ENCODE measurements around the gene HCRT.
"Not testable (repeated sequence)": the region's sequence is repeated elsewhere in the genome, so short reads cannot be mapped to it uniquely, and the experiment has no call there.

HCRT gene

DNA sequence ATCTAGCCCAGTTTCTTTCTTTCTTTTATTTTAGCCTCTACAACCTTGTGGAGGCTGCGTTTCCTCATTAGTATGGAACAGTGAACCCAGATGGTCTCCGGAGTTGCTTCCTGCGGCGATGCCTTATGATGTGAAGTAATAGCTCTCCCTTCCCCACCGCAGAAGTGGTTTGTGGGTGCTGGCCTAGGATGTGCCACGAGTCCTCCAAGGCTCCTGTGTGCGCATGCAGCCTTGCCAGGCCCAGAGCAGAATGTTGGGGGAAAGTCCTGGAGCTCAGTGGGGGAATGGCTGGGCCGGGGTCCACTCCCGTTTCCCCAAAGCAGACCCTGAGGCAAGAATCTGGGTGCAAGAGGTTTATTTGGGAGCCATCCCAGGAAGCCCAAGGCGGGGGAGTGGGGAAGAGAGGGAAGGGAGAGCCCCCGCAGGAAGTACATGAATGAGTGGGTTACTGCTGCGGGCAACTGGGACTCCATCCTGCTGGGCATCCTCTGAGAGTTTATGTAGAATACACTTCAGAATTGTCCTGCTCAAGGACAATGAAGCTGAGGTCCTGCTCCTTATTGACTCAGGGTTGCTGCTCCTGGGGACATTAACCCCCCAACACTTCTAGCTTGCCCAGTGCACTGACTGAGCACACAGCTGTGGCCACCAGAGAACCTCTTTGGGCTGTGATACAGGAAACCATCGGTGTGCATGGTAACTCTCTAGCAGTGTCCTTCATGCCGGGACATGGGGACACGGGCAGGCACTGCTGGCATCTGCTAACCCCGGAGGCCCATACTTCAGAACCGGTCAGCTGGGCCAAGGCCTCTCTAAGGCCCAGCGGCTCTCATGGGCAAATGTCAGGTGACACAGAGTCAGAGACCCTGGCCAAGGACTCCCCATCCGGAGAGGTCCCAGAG lies 3.7 kb upstream of the HCRT start:
- Mint-ChIP-seq H3K9me3 (no peaks in the 10 kb centered on the region), H3K27me3 (no peaks in the 10 kb centered on the region), H3K27ac (peak overlapping the region in 1 of 2 donors; percentile 13), H3K4me1 (peaks cover 41% of the 10 kb centered on the region), H3K4me3 (no peak overlapping the region)
- no peak for DNase-seq
- ATAC-seq, result no peak

DNA sequence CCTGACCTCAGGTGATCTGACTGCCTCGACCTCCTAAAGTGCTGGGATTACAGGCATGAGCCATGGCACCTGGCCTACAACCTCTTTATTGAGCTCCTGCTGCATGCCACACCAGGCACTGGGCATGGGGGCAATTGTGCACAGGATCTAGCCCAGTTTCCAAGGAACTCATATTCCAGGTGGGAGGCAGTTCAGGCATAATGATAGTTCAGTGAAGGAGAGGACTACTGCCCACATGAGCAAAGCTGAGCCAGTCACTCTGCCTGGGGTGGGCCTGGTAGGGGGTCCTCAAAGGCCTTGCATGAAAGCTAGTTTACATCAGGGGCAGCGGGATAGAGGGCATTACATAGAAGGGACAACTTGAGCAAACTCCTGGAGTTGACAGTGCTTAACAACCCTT lies 2.6 kb upstream of the HCRT start:
- H3K4me3 Mint-ChIP-seq, result no peak overlapping the region
- ATAC-seq (no peak), DNase-seq (no peak)
- H3K27ac Mint-ChIP-seq, result peak overlapping the region in 1 of 2 donors; percentile 79
- peaks cover 5% of the 10 kb centered on the region for H3K27me3 Mint-ChIP-seq
- peaks cover 41% of the 10 kb centered on the region for H3K4me1 Mint-ChIP-seq
- H3K9me3 Mint-ChIP-seq, result no peaks in the 10 kb centered on the region

- Mint-ChIP-seq H3K4me1 (peaks cover 46% of the 10 kb centered on the region), H3K27me3 (peaks cover 20% of the 10 kb centered on the region)
- DNase-seq, ATAC-seq, H3K27ac Mint-ChIP-seq, H3K9me3 Mint-ChIP-seq, H3K4me3 Mint-ChIP-seq: not testable (repeated sequence)
Observed at GRCh38 chr17:42186191-42186590, 939 bp upstream of the HCRT start.

DNA sequence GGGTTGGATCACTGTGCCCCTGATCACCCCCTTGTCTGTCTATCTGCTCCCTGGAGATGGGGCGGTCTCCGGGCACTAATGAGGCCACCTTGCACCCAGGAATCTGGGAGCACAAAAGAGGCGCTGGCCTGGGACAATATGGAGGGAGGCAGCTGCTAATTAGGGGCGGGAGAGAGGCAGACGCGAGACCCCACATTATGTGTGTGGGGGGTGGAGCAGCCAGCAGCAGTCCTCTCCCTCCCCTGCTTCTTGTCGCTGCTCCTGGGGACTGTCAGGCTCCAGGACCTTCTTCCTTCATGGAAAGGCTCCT lies 324 bp upstream of the HCRT start:
- Mint-ChIP-seq H3K27me3 (peaks cover 26% of the 10 kb centered on the region), H3K9me3 (no peaks in the 10 kb centered on the region), H3K4me1 (peaks cover 52% of the 10 kb centered on the region), H3K27ac (no peak overlapping the region), H3K4me3 (no peak overlapping the region)
- DNase-seq (no peak), ATAC-seq (no peak)

DNA sequence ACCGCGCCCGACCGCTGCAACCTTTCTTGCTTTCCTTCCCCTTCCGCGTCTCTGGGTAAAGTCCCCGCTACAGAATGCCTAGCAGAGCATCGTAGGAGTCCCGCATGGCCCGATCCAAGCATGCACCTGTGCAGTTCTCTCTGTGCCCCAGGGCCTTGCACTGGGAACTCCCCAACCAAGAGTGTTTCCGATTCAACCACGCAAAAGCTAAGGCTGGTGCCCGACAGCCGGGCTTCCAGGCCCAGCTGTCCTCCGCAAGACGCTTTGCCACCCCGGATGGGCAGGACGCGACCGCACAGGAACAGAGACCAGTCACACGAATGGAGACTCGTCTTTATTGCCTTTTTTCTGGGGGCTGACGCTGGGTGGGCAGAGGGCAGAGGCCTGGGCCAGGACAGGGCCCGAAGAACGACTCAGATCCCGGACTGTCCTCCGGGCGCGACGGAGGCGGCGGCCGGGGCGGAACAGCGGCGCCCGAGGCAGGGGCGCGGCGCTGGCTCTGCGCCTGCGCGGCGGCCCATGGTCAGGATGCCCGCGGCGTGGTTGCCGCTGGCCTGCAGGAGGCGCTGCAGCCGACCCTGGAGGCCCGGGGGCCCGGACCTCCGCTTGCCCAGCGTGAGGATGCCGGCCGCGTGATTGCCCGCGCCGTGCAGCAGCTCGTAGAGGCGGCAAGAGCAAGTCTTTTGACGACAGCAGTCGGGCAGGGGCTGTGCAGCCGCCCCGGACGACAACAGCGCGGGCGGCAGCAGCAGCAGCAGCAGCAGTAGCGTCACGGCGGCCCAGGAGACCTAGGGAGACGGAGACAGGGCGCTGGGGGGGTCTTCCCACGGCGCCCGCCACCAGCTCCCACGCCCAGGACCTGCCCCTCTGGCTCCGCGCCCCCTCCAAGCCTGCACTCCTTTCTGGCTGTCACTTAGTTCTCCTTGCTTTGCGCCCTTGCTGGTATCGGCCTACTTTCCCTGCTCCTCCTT lies 1.2 kb downstream of the HCRT start:
- DNase-seq, result peak; percentile 86 to 89
- Mint-ChIP-seq H3K27me3 (peaks cover 41% of the 10 kb centered on the region), H3K4me3 (peak overlapping the region; percentile 87 to 93), H3K27ac (peak overlapping the region; percentile 85 to 89), H3K9me3 (no peaks in the 10 kb centered on the region), H3K4me1 (peaks cover 67% of the 10 kb centered on the region)
- ATAC-seq, result peak; percentile 79

DNA sequence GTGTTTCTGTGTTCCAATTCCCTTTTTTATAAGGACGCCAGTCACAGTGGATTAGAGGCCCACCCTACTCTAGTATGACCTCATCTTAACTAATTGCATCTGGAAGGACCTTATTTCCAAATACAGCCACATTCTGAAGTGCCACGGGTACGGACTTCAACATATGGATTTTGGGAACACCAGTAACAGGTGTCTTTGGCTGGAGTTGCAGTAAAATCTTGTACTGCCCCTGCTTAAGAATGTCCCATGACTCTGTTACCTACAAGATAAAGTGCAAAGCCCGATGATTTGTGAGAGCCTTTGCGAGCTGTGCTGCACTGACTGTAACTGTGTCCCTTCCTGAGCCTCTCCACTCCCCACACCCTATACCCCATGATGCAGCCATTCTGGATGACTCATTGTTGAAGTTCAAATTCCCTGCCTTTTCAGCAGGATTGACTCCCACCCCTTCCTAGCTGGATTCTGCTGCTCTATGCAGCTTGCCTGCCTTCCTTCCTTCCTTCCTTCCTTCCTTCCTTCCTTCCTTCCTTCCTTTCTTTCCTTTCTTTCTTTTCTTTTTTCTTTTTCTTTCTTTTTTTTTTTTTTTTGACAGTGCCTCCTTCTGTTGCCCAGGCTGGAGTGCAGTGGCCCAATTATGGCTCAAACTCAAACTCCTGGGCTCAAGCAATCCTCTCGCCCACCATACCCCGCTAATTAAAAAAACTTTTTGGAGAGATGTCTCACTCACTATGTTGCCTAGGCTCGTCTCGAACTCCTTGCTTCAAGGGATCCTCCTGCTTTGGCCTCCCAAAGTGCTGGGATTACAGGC lies 2.1 kb downstream of the HCRT start:
- Mint-ChIP-seq H3K27me3 (peaks cover 49% of the 10 kb centered on the region), H3K4me3 (peak overlapping the region; percentile 87 to 93), H3K9me3 (no peaks in the 10 kb centered on the region), H3K27ac (peak overlapping the region; percentile 85 to 89), H3K4me1 (peaks cover 71% of the 10 kb centered on the region)
- no peak for ATAC-seq
- no peak for DNase-seq

DNA sequence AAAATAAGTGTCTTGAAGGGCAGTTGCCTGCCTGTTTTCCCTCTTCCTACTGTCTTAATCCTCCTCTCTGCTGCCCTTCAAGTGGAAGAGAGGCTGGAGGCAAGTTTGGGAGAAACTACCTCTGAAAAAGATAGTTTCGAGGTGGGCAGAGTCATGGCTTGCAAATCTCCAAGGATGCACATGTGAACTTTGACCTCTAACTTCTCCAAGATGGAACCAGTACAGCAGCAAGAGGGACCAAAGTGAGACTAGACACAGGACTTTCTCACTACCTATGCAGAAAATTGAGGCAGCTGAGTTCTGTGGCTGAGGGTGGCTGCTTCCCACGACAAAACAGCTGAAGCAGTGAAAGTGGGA lies 3.4 kb downstream of the HCRT start:
- no peak overlapping the region for H3K27ac Mint-ChIP-seq
- H3K27me3 Mint-ChIP-seq, result peaks cover 49% of the 10 kb centered on the region
- H3K4me1 Mint-ChIP-seq, result peaks cover 71% of the 10 kb centered on the region
- no peaks in the 10 kb centered on the region for H3K9me3 Mint-ChIP-seq
- DNase-seq, result no peak
- ATAC-seq, result no peak
- peak overlapping the region; percentile 75 to 80 for H3K4me3 Mint-ChIP-seq

DNA sequence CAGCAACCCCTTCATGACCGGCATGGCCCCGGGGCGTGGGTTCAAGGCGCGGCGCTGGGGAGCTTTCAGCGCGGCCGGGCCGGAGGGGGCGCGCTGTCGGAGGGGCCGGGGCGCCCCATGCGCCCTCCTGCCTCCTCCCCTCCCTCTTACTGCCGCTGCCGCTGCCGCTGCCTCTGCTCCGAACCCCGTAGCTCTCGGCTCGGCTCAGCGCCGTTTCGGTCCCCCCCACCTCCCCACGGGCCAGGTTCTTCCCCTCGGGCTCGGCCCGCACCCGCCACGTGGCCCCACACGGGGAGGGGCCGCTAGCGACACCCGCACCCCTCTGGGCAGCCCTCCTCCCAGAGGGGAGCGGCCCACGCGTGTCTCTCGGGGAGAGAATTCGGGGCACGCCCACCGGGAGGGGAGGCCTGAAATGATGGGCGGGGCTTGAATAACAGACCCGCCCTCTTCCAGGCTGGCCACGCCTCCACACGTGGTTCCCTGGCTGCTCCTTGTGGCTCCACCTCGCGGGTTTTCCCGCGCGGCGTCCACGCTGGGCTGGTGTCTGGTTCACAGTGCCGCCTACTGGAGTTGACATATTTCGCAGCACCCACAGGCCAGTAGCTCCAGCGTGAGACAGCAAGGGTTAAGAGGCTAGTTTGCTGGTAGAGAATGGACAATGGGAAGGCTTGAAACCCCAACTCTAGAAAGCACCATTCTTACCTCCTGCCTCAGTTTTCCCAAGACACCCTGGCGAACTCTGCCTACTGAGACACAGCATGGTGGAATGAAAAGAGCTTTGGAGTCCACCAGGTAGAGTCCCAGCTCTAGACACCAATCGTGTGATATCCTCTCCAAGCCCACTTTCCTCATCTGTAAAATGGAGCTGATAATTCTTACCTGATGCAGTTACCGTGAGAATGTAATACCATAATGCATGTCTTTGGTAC lies 4.1 kb downstream of the HCRT start, which contains the start of gene KCNH4:
TSS of gene KCNH4 (minus strand) at position 221 of the 929 bp plus-strand sequence. CDS start at position 24, 197 bp downstream.
- H3K27ac Mint-ChIP-seq, result peak within 1 kb of the TSS in 1 of 2 donors; percentile 74
- no peaks in the 10 kb centered on the region for H3K9me3 Mint-ChIP-seq
- DNase-seq, result peak; percentile 80 to 89
- ATAC-seq, result peak; percentile 56
- H3K4me3 Mint-ChIP-seq, result peak within 1 kb of the TSS; percentile 75 to 80
- peaks cover 49% of the 10 kb centered on the region for H3K27me3 Mint-ChIP-seq
- H3K4me1 Mint-ChIP-seq, result peaks cover 71% of the 10 kb centered on the region

DNA sequence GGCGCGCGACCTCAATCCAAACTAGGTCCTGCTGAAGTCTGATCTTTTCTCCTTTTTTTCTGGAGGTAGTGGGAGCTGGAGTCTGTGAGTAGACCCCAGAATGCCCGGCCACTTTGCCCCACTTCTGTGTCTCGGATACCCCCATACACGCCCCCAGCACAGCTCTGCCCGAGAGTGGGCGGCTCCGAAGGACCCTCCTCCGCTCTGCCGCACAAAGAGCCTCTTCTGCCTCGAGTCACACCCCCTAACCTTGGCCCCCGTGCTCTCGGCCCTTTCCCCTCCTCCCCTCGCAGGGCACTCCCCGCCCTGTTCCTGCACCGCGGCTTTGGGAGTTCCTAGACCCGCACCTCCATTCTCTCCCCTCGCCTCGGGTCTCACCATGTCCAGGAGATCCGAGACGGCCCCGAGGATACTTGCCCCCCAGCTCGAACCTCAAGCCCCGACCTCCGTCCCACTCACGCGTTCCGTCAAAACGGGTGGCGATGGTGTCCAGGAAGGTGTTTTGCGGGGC lies 4.8 kb downstream of the HCRT start:
- H3K27me3 Mint-ChIP-seq, result peaks cover 49% of the 10 kb centered on the region
- peaks cover 71% of the 10 kb centered on the region for H3K4me1 Mint-ChIP-seq
- DNase-seq, result no peak
- H3K9me3 Mint-ChIP-seq, result no peaks in the 10 kb centered on the region
- H3K27ac Mint-ChIP-seq, result peak overlapping the region in 1 of 2 donors; percentile 74
- peak overlapping the region; percentile 38 to 80 for H3K4me3 Mint-ChIP-seq
- ATAC-seq, result no peak

GRCh38 chr17:42179911-42180410 lies 5.3 kb downstream of the HCRT start:
- ATAC-seq (no peak), DNase-seq (peak; percentile 28 to 30)
- H3K27me3 Mint-ChIP-seq, result peaks cover 49% of the 10 kb centered on the region
- H3K9me3 Mint-ChIP-seq, result no peaks in the 10 kb centered on the region
- peaks cover 66% of the 10 kb centered on the region for H3K4me1 Mint-ChIP-seq
- peak overlapping the region; percentile 38 to 80 for H3K4me3 Mint-ChIP-seq
- no peak overlapping the region for H3K27ac Mint-ChIP-seq

DNA sequence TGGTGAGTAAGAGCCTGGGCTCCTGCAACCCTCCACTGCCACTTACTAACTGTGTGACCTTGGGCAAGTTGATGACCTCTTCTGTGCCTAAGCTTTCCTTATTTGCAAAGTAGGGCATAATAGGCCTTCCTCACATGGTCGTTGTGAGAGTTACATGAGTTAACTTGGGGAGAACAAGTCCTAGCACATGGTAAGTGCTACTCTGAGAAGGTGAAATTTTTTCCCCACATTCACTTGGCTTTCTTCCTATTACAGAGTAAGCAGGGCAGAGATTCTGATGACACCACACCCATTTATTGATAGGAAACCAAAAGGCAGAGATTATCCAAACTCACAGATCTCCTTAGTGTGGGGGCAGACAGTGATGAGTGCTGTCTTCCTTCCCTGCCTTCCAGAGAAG lies 5.9 kb downstream of the HCRT start:
- DNase-seq, result no peak
- no peak for ATAC-seq
- Mint-ChIP-seq H3K4me1 (peaks cover 62% of the 10 kb centered on the region), H3K27me3 (peaks cover 49% of the 10 kb centered on the region), H3K9me3 (no peaks in the 10 kb centered on the region), H3K4me3 (no peak overlapping the region), H3K27ac (no peak overlapping the region)

DNA sequence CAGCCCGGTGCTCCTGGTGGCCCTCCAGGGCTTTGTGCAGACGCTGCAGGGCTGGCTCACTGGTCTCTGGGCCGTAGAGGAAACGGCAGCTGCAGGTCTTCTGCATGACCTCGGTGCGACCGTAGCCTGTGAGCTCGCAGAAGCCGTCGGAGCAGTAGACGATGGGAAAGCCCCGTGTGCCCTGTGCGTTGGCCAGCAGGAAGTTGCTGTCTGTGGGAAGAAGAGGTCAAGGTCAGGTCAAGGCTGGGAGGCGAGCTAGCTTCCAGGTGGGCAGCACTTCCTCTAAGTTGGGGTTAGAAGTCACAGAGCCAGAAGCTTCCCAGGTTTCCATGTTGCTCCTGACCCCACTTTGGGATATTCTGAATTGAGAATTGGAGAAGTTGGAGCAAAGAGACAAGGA lies 6.4 kb downstream of the HCRT start:
- DNase-seq, result no peak
- H3K4me3 Mint-ChIP-seq, result peak overlapping the region in 1 of 2 donors; percentile 18
- no peaks in the 10 kb centered on the region for H3K9me3 Mint-ChIP-seq
- H3K27me3 Mint-ChIP-seq, result peaks cover 49% of the 10 kb centered on the region
- no peak overlapping the region for H3K27ac Mint-ChIP-seq
- H3K4me1 Mint-ChIP-seq, result peaks cover 60% of the 10 kb centered on the region
- no peak for ATAC-seq

DNA sequence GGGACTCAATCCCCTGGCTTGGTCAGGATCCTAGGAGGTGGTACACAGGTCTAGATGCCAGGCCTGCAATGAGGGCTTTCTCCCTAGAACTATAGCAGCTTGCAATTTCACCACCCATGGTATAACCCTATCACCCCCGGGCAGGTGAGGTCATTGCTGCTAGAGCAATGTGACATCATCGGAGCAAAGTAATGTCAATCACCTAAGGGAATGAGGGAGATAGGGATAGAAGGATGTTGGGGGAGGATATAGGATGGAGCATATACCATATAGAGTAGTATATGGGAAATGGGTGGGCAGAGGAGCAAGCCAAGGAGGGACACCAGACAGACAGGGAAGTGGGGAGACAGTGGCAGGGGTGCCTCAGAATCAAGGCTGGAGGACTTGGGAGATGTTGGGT lies 7.6 kb downstream of the HCRT start:
- no peak overlapping the region for H3K27ac Mint-ChIP-seq
- peaks cover 49% of the 10 kb centered on the region for H3K4me1 Mint-ChIP-seq
- ATAC-seq, result no peak

More for the DNA sequence above, 7.6 kb downstream of the HCRT start:
- Mint-ChIP-seq H3K27me3 (peaks cover 43% of the 10 kb centered on the region), H3K4me3 (no peak overlapping the region), H3K9me3 (no peaks in the 10 kb centered on the region)
- DNase-seq, result no peak
